Hepatocyte (in vitro differentiated cells): ENCODE measurements around the gene UPF2.

ENCODE experiments used
- EZH2 ChIP-seq: fragments of 200-600 bp; sonication (generic); IDR thresholded peaks from 2 replicates; pipeline ENCODE4 v1.6.1; 2016; ENCODE audit warnings: antibody characterized with exemption, mild to moderate bottlenecking, borderline replicate concordance
- EZH2phosphoT487 ChIP-seq: fragments of 200-600 bp; sonication (generic); IDR thresholded peaks from one replicate; pipeline ENCODE4 v1.6.1; 2018; ENCODE audit warnings: antibody characterized with exemption, mild to moderate bottlenecking, low read depth, moderate library complexity; ENCODE audit not compliant: unreplicated experiment, severe bottlenecking
- TF ChIP-seq, protein P1 (sequence below): fragments of 200-600 bp; sonication (generic); IDR thresholded peaks from 2 replicates; pipeline ENCODE4 v1.5.1; 2016; ENCODE audit warnings: antibody characterized with exemption, mild to moderate bottlenecking; ENCODE audit not compliant: poor library complexity

- TF ChIP-seq, protein P1, sequence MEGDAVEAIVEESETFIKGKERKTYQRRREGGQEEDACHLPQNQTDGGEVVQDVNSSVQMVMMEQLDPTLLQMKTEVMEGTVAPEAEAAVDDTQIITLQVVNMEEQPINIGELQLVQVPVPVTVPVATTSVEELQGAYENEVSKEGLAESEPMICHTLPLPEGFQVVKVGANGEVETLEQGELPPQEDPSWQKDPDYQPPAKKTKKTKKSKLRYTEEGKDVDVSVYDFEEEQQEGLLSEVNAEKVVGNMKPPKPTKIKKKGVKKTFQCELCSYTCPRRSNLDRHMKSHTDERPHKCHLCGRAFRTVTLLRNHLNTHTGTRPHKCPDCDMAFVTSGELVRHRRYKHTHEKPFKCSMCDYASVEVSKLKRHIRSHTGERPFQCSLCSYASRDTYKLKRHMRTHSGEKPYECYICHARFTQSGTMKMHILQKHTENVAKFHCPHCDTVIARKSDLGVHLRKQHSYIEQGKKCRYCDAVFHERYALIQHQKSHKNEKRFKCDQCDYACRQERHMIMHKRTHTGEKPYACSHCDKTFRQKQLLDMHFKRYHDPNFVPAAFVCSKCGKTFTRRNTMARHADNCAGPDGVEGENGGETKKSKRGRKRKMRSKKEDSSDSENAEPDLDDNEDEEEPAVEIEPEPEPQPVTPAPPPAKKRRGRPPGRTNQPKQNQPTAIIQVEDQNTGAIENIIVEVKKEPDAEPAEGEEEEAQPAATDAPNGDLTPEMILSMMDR = no peak
- TF ChIP-seq EZH2 (no peak), EZH2phosphoT487 (no peak)
These were observed 5.9 kb upstream of the UPF2 start for GRCh38 chr10:12048547-12048946.
